ENCODE data around the gene PLXNB1. TPM values are rescaled to one million over a fixed set of nuclear protein-coding genes. Genes with fewer than 3 reads are reported as not detected.

Gene PLXNB1
- total and polyA plus RNA-seq, 2 of the 13 experiments (the other 11 are each of a cell fraction or from before 2014, with no cell fraction given) = 86.0 to 143 TPM

DNA sequence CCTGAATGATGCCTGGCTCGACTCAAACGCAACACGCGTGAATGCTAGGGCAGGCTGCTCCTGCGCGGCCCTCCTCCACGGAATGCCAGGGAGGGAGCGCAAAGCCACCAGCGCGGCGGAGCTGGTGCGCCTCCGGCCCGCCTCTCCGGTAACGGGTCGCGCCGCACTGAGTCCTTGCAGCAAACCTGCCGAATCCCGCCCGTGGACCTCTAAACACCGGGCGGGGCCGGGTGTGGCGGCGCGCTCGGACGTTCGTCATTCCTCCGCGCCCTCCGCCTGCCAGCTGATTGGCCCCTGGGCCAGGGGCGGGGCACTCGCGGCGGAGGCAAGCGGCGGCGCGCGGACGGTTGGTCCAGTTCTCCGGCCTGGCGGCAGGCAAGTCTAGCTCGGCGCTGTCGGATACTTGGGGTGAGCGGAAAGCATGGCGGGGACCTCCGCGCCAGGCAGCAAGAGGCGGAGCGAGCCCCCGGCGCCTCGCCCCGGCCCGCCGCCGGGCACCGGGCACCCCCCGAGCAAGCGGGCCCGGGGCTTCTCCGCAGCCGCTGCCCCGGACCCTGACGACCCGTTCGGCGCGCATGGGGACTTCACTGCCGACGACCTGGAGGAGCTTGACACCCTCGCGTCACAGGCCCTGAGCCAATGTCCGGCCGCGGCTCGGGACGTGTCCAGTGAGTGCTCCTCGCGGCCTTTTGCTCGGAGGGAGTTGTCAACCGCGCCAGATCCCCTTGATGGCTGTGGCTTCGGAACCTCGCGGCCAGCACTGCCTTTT, 16.7 kb upstream of the PLXNB1 start, which contains the start of gene ATRIP (continued):
- TF ChIP-seq, protein P1, sequence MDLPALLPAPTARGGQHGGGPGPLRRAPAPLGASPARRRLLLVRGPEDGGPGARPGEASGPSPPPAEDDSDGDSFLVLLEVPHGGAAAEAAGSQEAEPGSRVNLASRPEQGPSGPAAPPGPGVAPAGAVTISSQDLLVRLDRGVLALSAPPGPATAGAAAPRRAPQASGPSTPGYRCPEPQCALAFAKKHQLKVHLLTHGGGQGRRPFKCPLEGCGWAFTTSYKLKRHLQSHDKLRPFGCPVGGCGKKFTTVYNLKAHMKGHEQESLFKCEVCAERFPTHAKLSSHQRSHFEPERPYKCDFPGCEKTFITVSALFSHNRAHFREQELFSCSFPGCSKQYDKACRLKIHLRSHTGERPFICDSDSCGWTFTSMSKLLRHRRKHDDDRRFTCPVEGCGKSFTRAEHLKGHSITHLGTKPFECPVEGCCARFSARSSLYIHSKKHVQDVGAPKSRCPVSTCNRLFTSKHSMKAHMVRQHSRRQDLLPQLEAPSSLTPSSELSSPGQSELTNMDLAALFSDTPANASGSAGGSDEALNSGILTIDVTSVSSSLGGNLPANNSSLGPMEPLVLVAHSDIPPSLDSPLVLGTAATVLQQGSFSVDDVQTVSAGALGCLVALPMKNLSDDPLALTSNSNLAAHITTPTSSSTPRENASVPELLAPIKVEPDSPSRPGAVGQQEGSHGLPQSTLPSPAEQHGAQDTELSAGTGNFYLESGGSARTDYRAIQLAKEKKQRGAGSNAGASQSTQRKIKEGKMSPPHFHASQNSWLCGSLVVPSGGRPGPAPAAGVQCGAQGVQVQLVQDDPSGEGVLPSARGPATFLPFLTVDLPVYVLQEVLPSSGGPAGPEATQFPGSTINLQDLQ (CRISPR knock-in tag; IDR thresholded peaks at IDR 0.05) = 0 out of 2 replicates have a peak, but pooled peaks have one; percentile 44
- TF ChIP-seq ZNF510 (CRISPR knock-in tag; IDR thresholded peaks at IDR 0.05; ENCODE audit: low read depth) = no peak
- no peak for TF ChIP-seq ZMYM2 (CRISPR knock-in tag; IDR thresholded peaks at IDR 0.05)
- TF ChIP-seq ZNF891 (CRISPR knock-in tag; IDR thresholded peaks at IDR 0.05) = 0 out of 2 replicates have a peak, but pooled peaks have one; percentile 42
- 0 out of 2 replicates have a peak, but pooled peaks have one; percentile 66 for TF ChIP-seq ZNF567 (CRISPR knock-in tag; IDR thresholded peaks at IDR 0.05; ENCODE audit: borderline replicate concordance)
- no peak for TF ChIP-seq MAF1 (CRISPR knock-in tag; IDR thresholded peaks at IDR 0.05; ENCODE audit: borderline replicate concordance)
- no peak for TF ChIP-seq FOSL1 (CRISPR knock-in tag; IDR thresholded peaks at IDR 0.05; ENCODE audit: borderline replicate concordance)
- TF ChIP-seq CENPT (CRISPR knock-in tag; IDR thresholded peaks at IDR 0.05; ENCODE audit: low read depth) = no peak
- TF ChIP-seq, protein P2, sequence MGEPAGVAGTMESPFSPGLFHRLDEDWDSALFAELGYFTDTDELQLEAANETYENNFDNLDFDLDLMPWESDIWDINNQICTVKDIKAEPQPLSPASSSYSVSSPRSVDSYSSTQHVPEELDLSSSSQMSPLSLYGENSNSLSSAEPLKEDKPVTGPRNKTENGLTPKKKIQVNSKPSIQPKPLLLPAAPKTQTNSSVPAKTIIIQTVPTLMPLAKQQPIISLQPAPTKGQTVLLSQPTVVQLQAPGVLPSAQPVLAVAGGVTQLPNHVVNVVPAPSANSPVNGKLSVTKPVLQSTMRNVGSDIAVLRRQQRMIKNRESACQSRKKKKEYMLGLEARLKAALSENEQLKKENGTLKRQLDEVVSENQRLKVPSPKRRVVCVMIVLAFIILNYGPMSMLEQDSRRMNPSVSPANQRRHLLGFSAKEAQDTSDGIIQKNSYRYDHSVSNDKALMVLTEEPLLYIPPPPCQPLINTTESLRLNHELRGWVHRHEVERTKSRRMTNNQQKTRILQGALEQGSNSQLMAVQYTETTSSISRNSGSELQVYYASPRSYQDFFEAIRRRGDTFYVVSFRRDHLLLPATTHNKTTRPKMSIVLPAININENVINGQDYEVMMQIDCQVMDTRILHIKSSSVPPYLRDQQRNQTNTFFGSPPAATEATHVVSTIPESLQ (CRISPR knock-in tag; conservative IDR thresholded peaks at IDR 0.05) = no peak
- peak; percentile 88; the same call in 1 of the 2 replicates for TF ChIP-seq KAT7 (CRISPR knock-in tag; IDR thresholded peaks at IDR 0.05; ENCODE audit: borderline replicate concordance)
- TF ChIP-seq ZNF326 (CRISPR knock-in tag; IDR thresholded peaks at IDR 0.05; ENCODE audit: borderline replicate concordance) = no peak
- TF ChIP-seq, protein P3, sequence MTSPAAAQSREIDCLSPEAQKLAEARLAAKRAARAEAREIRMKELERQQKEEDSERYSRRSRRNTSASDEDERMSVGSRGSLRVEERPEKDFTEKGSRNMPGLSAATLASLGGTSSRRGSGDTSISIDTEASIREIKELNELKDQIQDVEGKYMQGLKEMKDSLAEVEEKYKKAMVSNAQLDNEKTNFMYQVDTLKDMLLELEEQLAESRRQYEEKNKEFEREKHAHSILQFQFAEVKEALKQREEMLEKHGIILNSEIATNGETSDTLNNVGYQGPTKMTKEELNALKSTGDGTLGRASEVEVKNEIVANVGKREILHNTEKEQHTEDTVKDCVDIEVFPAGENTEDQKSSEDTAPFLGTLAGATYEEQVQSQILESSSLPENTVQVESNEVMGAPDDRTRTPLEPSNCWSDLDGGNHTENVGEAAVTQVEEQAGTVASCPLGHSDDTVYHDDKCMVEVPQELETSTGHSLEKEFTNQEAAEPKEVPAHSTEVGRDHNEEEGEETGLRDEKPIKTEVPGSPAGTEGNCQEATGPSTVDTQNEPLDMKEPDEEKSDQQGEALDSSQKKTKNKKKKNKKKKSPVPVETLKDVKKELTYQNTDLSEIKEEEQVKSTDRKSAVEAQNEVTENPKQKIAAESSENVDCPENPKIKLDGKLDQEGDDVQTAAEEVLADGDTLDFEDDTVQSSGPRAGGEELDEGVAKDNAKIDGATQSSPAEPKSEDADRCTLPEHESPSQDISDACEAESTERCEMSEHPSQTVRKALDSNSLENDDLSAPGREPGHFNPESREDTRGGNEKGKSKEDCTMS (CRISPR knock-in tag; conservative IDR thresholded peaks at IDR 0.05) = no peak
- TF ChIP-seq ZNF780A (CRISPR knock-in tag; IDR thresholded peaks at IDR 0.05) = peak; percentile 81; the same call in 1 of the 2 replicates

All from HepG2 (cell line).